ENCODE results near the gene MCM3AP. TPM values are rescaled to one million over a fixed set of nuclear protein-coding genes. Genes with fewer than 3 reads are reported as not detected.

The MCM3AP gene
- total RNA-seq: 100 to 1,000 TPM; 117 to 118 TPM

DNA sequence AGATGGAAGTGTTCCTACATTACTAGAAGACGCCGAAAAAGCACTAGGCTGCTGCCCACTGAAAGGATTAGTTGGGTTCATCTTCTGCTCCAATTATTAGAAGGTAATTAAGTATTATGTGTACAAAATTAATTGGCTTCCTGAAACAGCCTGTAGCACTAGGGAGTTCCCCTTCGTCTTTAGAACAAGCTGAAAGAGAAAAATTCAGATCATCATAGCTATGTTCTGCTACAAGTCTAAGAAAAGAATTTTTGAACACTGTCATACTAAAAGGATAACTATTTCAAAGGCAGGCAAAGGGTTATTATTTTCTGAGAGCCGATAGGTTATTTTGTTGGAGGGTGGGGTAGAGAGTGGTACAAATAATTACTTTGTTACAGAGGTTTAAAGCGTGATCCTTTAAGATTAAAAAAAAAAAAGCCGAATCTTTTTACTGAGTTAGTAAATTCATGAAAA lies at the start of gene MCM3AP:
Gene MCM3AP (minus strand): TSS at position 406 of the 456 bp plus-strand sequence. CDS start 325 bp downstream, at position 81.

GRCh38 chr21:46323710-46324389 lies 38.4 kb upstream of the MCM3AP start, which contains the start of the genes C21orf58 and PCNT:
TSS of gene C21orf58 (minus strand) at chr21:46323870. CDS start at chr21:46322738, 1,132 bp downstream.
TSS of gene PCNT (plus strand) at chr21:46324156. CDS start at chr21:46324229, 73 bp downstream.

DNA sequence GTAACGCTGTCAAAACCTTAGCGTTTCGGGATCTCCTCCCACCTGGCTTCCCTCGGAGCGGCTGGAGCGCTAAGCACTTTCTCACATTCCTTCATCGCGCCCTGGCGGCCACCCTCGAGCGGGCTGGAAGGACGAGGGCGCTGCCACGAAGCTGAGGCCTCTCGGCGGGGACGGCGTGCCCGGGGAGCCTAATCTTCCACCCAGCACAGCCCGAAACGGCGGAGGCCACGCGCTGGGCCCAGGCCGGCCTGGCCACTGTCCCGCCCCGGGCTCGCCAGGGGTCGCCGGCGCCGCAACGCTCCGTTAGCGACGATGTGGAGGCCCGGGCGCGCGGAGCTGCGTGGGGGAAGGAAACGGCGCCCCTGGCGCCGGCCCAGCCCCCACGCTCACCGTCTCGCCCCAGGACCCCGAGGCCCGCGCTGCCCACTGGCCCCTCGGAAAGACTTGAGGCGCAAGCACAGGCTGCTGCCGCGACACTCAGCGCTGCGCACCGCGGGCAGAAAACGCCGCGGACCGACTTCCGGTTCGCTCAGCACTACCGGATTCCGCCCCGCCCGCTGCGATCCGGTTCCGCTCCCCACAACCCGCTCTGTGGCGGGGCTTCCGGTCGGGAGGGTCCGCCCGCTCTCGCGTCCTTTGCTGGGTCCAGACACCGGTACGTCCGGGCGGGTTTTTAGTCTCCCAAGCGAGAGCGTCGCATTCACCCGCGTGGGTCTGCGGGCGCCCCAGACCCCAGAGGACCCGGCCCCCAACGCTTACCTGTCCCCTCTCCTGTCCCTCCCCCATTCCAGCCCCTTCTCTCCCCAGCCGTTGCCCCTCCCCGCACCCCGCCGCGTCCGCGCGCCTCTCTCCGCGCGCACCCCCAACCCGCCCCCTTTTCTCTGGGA lies 593 bp upstream of the MCM3AP start, which contains the start of gene YBEY:
Gene YBEY (plus strand): TSS at position 582 of the 887 bp plus-strand sequence. CDS start 572 bp downstream, outside the sequence.

DNA sequence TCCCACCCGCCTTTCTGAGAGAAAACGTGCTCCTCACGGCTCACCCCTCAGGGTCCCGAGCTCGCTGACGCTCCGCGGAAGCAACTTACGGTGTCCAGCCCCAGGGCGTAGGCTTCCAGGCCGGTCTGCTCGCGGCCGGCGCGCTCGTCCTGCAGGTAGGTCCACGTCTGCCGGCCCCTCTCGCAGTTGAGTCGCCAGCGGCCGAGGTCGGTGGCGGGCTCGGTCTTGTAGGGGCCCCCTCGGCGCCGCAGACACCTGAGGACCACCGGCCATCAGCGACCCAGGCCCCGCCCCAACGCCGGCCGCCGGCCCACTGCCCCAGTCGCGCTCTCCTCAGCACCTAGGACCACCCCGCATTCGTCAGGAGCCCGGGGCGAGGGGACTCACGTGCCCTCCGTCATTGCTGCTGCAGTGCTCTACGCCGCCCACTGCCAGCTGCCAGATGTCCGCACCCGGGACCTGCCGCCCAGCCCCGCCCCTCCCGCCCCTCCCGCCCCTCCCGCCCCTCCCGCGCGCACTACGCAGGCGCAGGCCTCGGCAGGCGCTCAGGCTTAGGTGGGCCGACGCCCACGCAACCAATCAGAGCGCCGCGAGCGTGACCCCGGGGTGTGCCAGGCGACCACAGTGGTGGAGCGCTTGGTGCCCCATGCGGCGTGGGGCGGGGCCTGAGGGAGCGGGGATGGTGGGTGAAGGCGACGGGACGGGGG lies 56.9 kb downstream of the MCM3AP start, which contains the start of gene LSS:
Gene LSS (minus strand): TSS at position 430 of the 707 bp plus-strand sequence. CDS start 29 bp downstream, at position 401.

Other genes starting within 250 kb of the MCM3AP start
- 10 to 100 TPM; 10.9 to 11.6 TPM for gene COL6A2, start 187.5 kb downstream of the MCM3AP start, total RNA-seq
- gene FTCD, start 130.0 kb downstream of the MCM3AP start, total RNA-seq: under 1 TPM; 0.23 to 0.24 TPM
- gene SPATC1L, start 101.2 kb downstream of the MCM3AP start, total RNA-seq: 1 to 10 TPM; 7.4 to 7.8 TPM
- gene LSS, start 56.8 kb downstream of the MCM3AP start, total RNA-seq: 10 to 100 TPM; 78.7 to 79.4 TPM
- 10 to 100 TPM; 13.2 to 13.6 TPM for gene YBEY, start 731 bp upstream of the MCM3AP start, total RNA-seq
- 10 to 100 TPM; 47.8 to 49.0 TPM for gene C21orf58, start 38.3 kb upstream of the MCM3AP start, total RNA-seq
- 10 to 100 TPM; 77.1 to 81.5 TPM for gene PCNT, start 38.5 kb upstream of the MCM3AP start, total RNA-seq
- 10 to 100 TPM; 60.8 to 61.0 TPM for gene DIP2A, start 173.3 kb upstream of the MCM3AP start, total RNA-seq

All from activated naive CD4-positive, alpha-beta T cell treated with anti-CD3 and anti-CD28 coated beads, Interleukin-2, amount 10 ng/mL, durations not matched to agents 5 hours and 36 hours (primary cell).